ENCODE results near the gene B3GAT1.

The B3GAT1 gene

DNA sequence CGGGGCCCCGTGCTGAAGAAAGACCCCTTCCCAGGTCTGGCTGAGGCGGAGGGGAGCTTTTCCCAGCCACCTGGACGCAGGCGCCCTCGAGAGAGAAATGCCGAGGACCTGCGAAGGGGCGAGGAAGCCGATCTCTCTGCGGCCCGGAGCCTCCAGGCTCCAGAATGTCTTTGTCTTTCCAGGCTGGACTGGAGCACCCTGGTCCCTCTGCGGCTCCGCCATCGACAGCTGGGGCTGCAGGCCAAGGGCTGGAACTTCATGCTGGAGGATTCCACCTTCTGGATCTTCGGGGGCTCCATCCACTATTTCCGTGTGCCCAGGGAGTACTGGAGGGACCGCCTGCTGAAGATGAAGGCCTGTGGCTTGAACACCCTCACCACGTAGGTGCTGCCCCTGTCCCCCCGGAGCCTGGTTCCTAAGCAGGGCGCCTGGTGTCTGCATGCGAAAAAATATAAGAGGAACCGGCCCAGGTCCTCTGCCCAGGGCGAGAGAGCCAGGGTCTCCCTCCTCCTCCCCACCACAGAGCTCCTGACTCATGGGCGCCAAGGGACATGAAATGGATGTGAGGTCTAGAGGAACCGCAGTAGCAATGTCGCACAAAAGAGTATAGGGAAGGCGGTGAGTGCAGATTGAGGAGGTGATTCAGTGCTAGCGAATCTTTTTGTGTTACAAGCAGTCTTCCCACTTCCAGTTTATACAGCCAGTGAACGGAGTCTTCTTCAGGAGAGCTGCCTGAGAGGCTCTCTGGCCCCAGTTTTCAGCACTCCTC lies 69.3 kb downstream of the B3GAT1 start:
- DNase-seq: no peak
- no peaks in the 10 kb centered on the region for H3K27me3 Mint-ChIP-seq
- H3K4me1 Mint-ChIP-seq (ENCODE audit: low read depth): no peaks in the 10 kb centered on the region
- H3K27ac Mint-ChIP-seq: no peak overlapping the region
- no peak overlapping the region for H3K4me3 Mint-ChIP-seq
- peaks cover 3% of the 10 kb centered on the region for H3K36me3 Mint-ChIP-seq (ENCODE audit: low read depth)
- H3K9me3 Mint-ChIP-seq: no peaks in the 10 kb centered on the region

DNA sequence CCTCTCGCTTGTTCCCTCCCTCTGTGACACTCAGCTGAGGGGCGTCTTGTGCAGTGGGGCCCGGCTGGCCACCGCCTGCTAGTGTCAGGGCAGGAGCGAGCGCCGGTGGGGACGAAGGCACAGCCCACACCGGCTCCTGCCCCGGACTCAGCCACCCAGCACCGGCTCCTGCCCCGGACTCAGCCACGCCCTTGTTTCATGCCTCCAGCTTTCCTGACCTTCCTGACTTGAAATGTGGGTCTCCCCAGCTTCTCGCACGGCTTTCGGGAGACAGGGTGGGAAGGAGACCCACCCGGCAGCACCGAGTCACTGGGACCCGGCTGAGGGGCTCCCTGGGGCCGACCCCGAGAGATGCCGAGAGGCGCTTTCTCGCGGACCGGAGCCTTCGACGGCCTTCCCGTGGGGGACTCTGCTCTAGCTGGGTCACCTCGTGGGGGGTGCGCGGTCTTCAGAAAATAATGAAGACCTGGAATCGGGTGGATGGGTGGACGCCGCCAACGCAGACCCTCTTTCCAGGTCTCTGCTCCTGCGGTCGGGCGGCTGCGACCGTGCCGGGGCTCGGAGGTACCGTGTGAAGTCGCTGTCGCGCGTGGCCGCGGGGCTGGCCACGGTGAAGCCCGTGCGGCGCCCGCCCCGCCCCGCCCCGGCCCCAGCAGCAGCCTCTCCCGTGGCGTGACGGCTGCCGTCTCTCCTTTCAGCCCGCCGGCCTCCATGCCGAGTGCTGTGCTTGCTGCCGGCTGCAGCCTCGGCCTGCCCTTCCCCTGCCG lies 70.1 kb downstream of the B3GAT1 start:
- Mint-ChIP-seq H3K27ac (no peak overlapping the region), H3K4me3 (no peak overlapping the region)

DNA sequence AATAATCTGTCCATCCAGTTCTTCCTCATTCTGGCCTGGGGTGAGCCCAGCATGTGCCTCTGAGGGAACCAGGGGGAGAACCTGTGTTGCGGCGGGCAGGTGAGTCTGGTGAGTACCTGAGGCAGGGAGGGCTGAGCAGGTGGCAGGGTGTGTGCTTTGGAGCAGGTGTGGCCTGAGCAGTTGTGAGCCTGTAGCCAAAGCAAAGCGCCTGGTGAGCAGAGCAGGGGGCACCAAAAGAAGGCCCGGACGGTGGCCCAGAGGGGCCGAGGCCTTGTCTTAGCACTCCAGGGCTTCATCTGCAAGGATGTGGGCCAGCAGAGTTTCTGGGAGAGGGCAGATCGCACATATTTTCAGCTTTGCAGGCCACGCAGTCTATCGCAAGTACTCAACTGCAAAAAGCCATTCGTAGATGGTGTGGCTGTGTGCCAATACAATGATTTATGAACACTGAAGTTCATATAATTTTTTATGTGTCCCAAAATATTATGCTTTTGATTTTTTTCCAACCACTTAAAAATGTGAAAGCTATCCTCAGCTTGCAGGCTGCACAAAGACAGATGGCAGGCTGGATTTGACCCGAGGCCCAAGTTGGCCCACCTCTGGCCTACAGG lies 71.6 kb downstream of the B3GAT1 start:
- no peak overlapping the region for H3K27ac Mint-ChIP-seq

More for the DNA sequence above, 70.1 kb downstream of the B3GAT1 start:
- Mint-ChIP-seq H3K9me3 (no peaks in the 10 kb centered on the region), H3K4me1 (ENCODE audit: low read depth) (no peaks in the 10 kb centered on the region), H3K36me3 (ENCODE audit: low read depth) (peaks cover 3% of the 10 kb centered on the region), H3K27me3 (no peaks in the 10 kb centered on the region)
- DNase-seq: no peak

DNA sequence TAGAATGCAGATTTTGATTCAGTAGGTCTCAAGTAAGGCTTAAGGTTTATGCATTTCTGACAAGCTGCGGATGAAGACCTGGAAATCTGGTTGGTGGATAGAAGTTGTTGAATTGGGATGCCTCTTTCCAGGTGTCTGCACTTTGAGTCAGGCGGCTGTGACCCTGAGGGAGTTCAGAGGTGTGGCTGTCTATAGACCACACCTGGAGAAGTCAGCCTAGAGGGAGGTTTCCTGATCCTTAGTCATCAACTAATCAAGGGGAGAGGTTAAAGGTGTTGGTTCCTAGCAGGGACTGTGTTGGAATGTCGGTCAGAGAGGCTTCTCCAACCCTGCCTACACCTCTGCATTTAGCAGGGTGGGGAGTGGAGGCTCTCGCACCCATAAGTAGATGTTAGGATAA lies 72.3 kb downstream of the B3GAT1 start:
- no peak for DNase-seq
- no peaks in the 10 kb centered on the region for H3K9me3 Mint-ChIP-seq
- H3K4me1 Mint-ChIP-seq (ENCODE audit: low read depth): no peaks in the 10 kb centered on the region
- H3K27me3 Mint-ChIP-seq: no peaks in the 10 kb centered on the region
- H3K36me3 Mint-ChIP-seq (ENCODE audit: low read depth): peaks cover 3% of the 10 kb centered on the region
- H3K27ac Mint-ChIP-seq: no peak overlapping the region
- H3K4me3 Mint-ChIP-seq: no peak overlapping the region

More for the DNA sequence above, 71.6 kb downstream of the B3GAT1 start:
- Mint-ChIP-seq H3K9me3 (no peaks in the 10 kb centered on the region), H3K36me3 (ENCODE audit: low read depth) (peaks cover 3% of the 10 kb centered on the region), H3K27me3 (no peaks in the 10 kb centered on the region), H3K4me1 (ENCODE audit: low read depth) (no peaks in the 10 kb centered on the region), H3K4me3 (no peak overlapping the region)
- no peak for DNase-seq

DNA sequence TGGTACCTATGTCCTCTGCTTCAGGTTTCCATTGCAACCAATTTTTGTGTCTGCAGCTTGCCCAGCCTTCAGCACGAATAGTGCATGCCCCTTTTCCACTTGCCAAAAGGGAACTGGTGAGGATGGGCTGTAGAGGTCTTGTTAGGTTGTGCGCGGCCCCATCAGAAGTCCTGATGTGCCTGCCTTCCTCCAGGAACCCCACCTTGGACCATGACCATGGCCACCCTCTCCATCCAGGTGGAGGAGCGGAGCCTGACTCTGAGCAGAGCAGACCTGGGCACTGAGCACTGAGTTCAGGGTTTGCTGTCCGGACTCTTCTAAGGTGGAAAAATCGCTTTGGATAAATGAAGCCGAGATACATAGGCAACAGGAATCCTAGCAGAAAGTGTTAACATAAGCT lies 73.4 kb downstream of the B3GAT1 start:
- H3K27me3 Mint-ChIP-seq: no peaks in the 10 kb centered on the region
- no peak for DNase-seq
- H3K36me3 Mint-ChIP-seq (ENCODE audit: low read depth): peaks cover 3% of the 10 kb centered on the region
- no peaks in the 10 kb centered on the region for H3K9me3 Mint-ChIP-seq
- H3K27ac Mint-ChIP-seq: no peak overlapping the region
- H3K4me3 Mint-ChIP-seq: no peak overlapping the region
- peaks cover 4% of the 10 kb centered on the region for H3K4me1 Mint-ChIP-seq (ENCODE audit: low read depth)

DNA sequence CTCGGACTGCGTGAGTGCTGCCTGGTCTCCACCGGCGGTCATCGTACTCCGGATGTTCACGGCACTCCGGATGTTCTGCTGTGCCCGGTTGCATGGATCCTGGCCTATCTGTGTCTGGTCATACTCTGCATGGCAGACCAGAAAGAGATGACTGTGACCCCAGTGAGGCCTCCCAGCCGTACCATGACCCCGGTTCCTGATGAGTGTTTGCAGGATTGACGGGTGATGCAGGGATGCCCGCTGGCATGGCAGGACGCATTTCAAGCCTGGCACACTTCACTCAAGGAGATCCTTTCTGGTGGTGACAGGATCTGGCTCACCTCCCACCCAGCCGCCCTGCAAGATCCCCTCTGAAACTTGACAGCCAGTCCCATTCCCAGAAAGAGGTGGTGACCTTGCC lies 74.0 kb downstream of the B3GAT1 start:
- Mint-ChIP-seq H3K36me3 (ENCODE audit: low read depth) (peaks cover 3% of the 10 kb centered on the region), H3K4me3 (no peak overlapping the region), H3K9me3 (no peaks in the 10 kb centered on the region), H3K4me1 (ENCODE audit: low read depth) (peaks cover 9% of the 10 kb centered on the region), H3K27ac (no peak overlapping the region), H3K27me3 (peaks cover 3% of the 10 kb centered on the region)
- no peak for DNase-seq

DNA sequence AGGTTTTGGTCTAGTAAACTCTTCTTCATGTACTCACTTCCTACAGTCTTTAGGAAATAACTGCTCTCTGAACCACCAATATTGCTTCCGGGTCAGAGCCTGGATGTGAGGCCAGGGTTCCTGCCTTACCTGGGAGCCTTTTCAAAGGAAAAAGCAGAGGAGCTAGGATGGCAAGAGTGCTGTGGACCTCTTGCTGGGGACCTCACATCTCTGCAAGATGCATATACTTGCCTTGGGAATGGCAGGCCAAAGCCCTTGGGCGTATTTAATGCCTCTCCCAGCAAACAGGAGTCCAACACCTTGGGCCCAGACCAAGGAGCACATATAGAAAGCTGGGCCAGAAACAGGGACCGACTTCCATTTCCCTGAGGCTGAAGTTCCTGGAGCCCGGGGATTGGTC lies 75.0 kb downstream of the B3GAT1 start:
- H3K36me3 Mint-ChIP-seq (ENCODE audit: low read depth): peaks cover 3% of the 10 kb centered on the region
- no peaks in the 10 kb centered on the region for H3K9me3 Mint-ChIP-seq
- H3K27me3 Mint-ChIP-seq: peaks cover 9% of the 10 kb centered on the region
- no peak overlapping the region for H3K4me3 Mint-ChIP-seq
- no peak for DNase-seq
- peaks cover 16% of the 10 kb centered on the region for H3K4me1 Mint-ChIP-seq (ENCODE audit: low read depth)
- H3K27ac Mint-ChIP-seq: no peak overlapping the region

DNA sequence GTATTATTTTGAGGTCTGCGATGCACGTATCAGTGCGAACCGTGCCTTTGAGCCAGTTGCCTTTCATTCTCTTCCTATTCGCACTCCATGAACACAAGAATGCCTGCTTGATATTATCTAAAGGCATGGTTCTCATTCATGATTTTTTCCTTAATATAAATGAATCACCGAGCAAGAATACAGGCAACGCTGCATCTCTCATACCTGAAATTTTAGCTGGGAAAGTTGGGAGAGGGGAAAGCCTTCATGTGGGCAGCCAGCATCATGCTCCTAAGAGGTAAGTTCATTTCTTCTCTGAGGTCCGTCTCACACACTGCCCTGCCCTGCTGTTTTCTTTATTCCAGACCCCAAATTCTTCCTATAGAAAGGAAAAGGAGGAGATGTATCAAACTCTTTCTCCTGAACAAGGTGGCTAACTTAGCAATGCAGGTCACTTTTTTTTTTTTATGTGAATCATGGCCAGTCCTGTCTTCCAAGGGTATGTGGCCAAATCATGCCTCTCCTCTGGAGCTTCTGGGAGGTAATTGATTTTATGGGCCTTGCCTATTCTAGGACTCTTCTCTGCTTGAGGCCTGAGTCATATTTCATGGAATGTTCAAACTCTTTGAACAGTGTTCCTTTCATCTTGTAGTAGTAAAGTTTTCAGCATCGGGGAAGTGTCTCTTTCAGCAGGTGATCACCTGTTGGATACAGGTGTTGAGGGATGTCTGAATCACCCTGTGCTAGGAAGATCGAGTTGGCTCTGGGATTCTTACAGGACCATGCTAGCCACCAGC lies 77.1 kb downstream of the B3GAT1 start:
- H3K4me1 Mint-ChIP-seq (ENCODE audit: low read depth): peaks cover 24% of the 10 kb centered on the region
- H3K4me3 Mint-ChIP-seq: no peak overlapping the region
- peaks cover 3% of the 10 kb centered on the region for H3K36me3 Mint-ChIP-seq (ENCODE audit: low read depth)
- no peaks in the 10 kb centered on the region for H3K9me3 Mint-ChIP-seq
- DNase-seq: no peak
- H3K27me3 Mint-ChIP-seq: peaks cover 24% of the 10 kb centered on the region
- H3K27ac Mint-ChIP-seq: no peak overlapping the region

DNA sequence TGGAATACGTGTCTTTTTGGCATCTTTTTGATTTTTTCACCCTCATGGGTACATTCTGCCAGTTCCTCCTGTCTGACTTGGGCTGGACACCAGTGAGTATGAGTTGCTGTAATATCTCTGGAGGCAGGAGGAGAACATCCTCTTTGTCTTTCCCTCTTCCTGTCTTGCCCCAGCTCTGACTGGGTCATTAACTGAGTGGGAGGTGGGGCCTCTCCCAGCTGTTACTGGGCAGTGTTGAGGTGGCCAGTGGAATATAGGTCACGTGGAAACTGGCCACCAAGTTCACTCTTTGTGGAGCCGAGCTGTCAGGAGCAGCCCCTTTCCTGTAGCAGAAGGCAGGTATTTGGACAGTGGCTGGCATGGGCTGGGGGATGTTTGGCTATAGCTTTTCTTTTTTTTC lies 78.1 kb downstream of the B3GAT1 start:
- Mint-ChIP-seq H3K27ac (no peak overlapping the region), H3K4me3 (no peak overlapping the region), H3K36me3 (ENCODE audit: low read depth) (peaks cover 3% of the 10 kb centered on the region), H3K9me3 (no peaks in the 10 kb centered on the region), H3K4me1 (ENCODE audit: low read depth) (peaks cover 24% of the 10 kb centered on the region), H3K27me3 (peaks cover 24% of the 10 kb centered on the region)
- DNase-seq: no peak

DNA sequence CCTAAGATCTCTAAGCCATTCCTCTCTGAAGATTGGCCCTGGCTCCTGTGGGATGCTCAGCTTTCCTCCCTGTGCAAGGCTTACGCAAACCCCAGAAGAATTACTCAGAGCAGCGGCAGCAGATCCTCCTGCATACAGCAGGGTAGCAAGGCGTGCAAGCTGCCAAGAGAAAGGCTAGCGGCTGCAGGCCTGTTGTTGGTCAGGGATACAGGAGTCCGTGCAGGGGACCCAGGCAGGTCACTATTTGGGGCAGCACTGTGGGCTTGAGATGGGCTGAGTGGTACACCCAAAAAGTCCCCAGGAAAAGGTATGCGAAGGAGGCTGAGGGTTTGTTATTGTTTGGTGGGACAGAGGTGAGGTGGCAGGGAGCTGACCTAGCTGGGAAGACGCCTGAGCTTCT lies 78.7 kb downstream of the B3GAT1 start:
- Mint-ChIP-seq H3K36me3 (ENCODE audit: low read depth) (peaks cover 3% of the 10 kb centered on the region), H3K4me3 (peak overlapping the region; percentile 77), H3K4me1 (ENCODE audit: low read depth) (peaks cover 24% of the 10 kb centered on the region), H3K9me3 (no peaks in the 10 kb centered on the region), H3K27ac (no peak overlapping the region), H3K27me3 (peaks cover 24% of the 10 kb centered on the region)
- no peak for DNase-seq

DNA sequence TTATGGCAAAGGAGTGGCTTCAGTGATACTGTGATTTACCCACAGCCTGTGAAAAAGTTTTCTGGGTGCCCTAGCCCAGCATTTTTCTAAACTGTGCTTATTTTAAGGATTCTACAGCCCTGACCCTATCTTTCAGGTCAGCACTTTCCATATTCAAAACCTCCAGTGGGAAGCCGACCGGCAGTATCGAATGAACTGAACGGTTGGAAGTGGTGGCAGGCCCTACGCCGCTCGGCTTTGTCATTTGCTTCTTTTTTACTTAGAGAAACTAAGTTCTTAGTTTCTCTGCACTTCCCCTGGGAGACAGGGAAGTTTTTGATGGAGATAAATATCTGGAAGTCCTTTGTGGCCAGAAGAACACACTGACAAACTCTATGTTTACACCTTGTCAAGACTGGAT lies 79.3 kb downstream of the B3GAT1 start:
- H3K36me3 Mint-ChIP-seq (ENCODE audit: low read depth): no peaks in the 10 kb centered on the region
- H3K9me3 Mint-ChIP-seq: no peaks in the 10 kb centered on the region
- no peak overlapping the region for H3K27ac Mint-ChIP-seq
- H3K27me3 Mint-ChIP-seq: peaks cover 24% of the 10 kb centered on the region
- peak overlapping the region; percentile 77 for H3K4me3 Mint-ChIP-seq
- DNase-seq: no peak
- H3K4me1 Mint-ChIP-seq (ENCODE audit: low read depth): peaks cover 24% of the 10 kb centered on the region

DNA sequence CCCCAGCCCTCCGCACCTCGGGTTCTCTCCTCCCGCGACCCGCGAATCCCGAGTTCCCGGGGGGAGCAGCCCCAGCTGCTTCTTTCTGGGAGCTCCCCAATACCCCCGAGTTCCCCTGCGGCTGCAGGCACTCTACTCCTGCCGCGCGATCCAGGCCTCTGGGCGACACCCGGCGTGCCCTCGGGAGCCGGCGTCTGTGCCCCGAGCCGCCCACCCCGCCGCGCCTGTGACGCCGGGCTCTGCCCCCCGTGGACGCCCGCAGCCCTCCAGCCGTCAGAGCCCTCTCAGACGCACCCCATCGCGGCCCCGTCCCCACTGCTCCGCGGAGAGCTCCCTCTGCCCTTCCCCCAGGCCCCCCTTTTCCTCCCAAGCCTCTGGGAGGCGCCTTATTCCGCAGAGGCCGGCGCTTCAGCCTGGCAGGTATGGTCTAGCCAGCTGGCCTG lies 79.8 kb downstream of the B3GAT1 start:
- Mint-ChIP-seq H3K4me3 (peak overlapping the region; percentile 77), H3K27ac (peak overlapping the region; percentile 56), H3K36me3 (ENCODE audit: low read depth) (no peaks in the 10 kb centered on the region), H3K4me1 (ENCODE audit: low read depth) (peaks cover 24% of the 10 kb centered on the region), H3K27me3 (peaks cover 24% of the 10 kb centered on the region), H3K9me3 (no peaks in the 10 kb centered on the region)
- no peak for DNase-seq

DNA sequence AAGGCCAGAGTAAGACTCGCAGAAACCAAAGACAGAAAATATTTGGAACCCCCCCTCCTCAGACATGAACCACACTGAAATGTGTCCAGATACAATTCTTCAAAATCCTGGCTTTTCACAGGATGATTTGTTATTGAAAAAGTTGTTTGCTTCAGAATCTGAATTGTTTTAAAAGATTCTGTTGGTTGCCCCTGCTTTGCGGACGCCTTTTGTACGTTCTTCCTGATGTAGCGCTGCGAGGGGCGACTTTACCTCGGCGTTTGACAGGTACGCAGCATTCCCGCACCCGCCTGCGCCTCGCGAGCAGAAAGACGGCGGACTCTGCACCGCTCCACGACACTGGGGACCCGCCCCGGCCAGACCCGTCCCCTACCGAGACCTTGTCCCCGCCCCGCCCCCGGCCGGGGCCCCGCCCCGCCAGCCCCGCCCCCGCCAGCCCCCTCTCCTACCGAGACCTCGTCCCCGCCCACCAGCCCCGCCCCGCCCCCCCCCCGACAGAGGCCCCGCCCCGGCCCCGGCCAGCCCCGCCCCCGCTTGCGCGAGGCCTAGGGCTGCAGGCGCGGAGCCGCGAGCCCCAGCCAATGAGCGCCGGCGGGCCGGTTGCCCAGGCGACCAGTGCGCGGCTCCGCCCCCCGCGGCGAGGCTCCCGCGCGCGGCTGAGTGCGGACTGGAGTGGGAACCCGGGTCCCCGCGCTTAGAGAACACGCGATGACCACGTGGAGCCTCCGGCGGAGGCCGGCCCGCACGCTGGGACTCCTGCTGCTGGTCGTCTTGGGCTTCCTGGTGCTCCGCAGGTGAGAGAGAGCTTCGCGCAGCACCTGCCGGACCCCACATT lies 80.5 kb downstream of the B3GAT1 start, which contains the start of gene GLB1L2:
Gene GLB1L2, plus strand, starts transcription at position 635 of the 835 bp plus-strand sequence. Its CDS starts 74 bp downstream, at position 709.
- H3K36me3 Mint-ChIP-seq (ENCODE audit: low read depth): no peaks in the 10 kb centered on the region
- H3K27me3 Mint-ChIP-seq: peaks cover 24% of the 10 kb centered on the region
- peak; percentile 89 for DNase-seq
- H3K27ac Mint-ChIP-seq: peak within 1 kb of the TSS; percentile 56
- H3K4me3 Mint-ChIP-seq: peak within 1 kb of the TSS; percentile 83
- H3K4me1 Mint-ChIP-seq (ENCODE audit: low read depth): peaks cover 24% of the 10 kb centered on the region
- H3K9me3 Mint-ChIP-seq: no peaks in the 10 kb centered on the region
